Endothelial cell of umbilical vein (primary cell): ENCODE data around the gene ZNF670. TPM values are rescaled to one million over a fixed set of nuclear protein-coding genes. Genes with fewer than 3 reads are reported as not detected.

Experiments
- BruUV-seq: library from RNA; stranded (reverse); fragments of 400-500 nt; replicated peaks from 2 replicates; lab custom pipeline; 2021; lab: Mats Ljungman, UMichigan
- CTCF ChIA-PET: fragments of 300-600, 350-600 bp; sonication (Branson Sonifier 250); formaldehyde crosslinking; loops from one replicate; lab custom pipeline; 2021; ENCODE audit warnings: antibody characterized with exemption, inconsistent platforms; lab: Charles Lee
- POLR2A ChIA-PET: fragments of 300-600, 350-600 bp; sonication (Branson Sonifier 250); formaldehyde crosslinking; loops from one replicate; lab custom pipeline; 2021; ENCODE audit warnings: antibody characterized with exemption, inconsistent platforms; lab: Charles Lee
- DNase-seq: peaks from one replicate; pipeline ENCODE4 v3.0.0-alpha.2; 2011; ENCODE audit warnings: low read depth, low spot score
- FAIRE-seq: peaks from 2 replicates; lab custom pipeline; 2011; peaks lifted over from hg19 to GRCh38; lab: Jason Lieb, UNC
- H2AFZ ChIP-seq: 2 replicates; pipeline ENCODE4 v1.6.0; 2012; ENCODE audit warnings: low read depth, low read length, control low read depth, inconsistent platforms
- H3K27ac ChIP-seq: 2 replicates; pipeline ENCODE4 v1.5.1; 2011; ENCODE audit warnings: low read depth, mild to moderate bottlenecking, control low read depth, low read length, moderate library complexity; ENCODE audit not compliant: insufficient read depth
- H3K27me3 ChIP-seq, 2 experiments: 2 replicates each; pipeline versions ENCODE4 v1.6.0 to v1.6.1; 2011; ENCODE audit warnings: low read length in 2 of 2, mixed read lengths in 1 of 2; ENCODE audit not compliant: control insufficient read depth in 2 of 2, insufficient read depth in 2 of 2
- H3K36me3 ChIP-seq, 2 experiments: 2 replicates in 1 of 2; 3 replicates in 1 of 2; pipeline ENCODE4 v1.5.1; 2011; ENCODE audit warnings: low read length in 2 of 2, mild to moderate bottlenecking in 1 of 2, moderate library complexity in 1 of 2; ENCODE audit not compliant: control insufficient read depth in 2 of 2, insufficient read depth in 2 of 2; ENCODE audit errors: extremely low read depth in 1 of 2
- H3K4me1 ChIP-seq: 3 replicates; pipeline ENCODE4 v1.5.1; 2011; ENCODE audit warnings: mild to moderate bottlenecking, low read length; ENCODE audit not compliant: control insufficient read depth, insufficient read depth; ENCODE audit errors: extremely low read depth
- H3K4me2 ChIP-seq: 2 replicates; pipeline ENCODE4 v1.6.1; 2011; ENCODE audit warnings: low read length, control low read depth, mixed read lengths; ENCODE audit not compliant: insufficient read depth
- H3K4me3 ChIP-seq, 3 experiments: fragments of 200-600 bp in 1 of 3; sonication (generic), shearing (Covaris generic) in 1 of 3; replicated peaks in 1 of 3; 2 replicates each; pipeline ENCODE4 v1.5.1; 2011 to 2016; ENCODE audit warnings: control low read depth in 3 of 3, low read length in 3 of 3, mild to moderate bottlenecking in 2 of 3, inconsistent platforms in 1 of 3, low read depth in 1 of 3, moderate library complexity in 1 of 3; ENCODE audit not compliant: insufficient read depth in 1 of 3
- H3K79me2 ChIP-seq: 2 replicates; pipeline ENCODE4 v1.6.0; 2012; ENCODE audit warnings: low read length, inconsistent platforms; ENCODE audit not compliant: control insufficient read depth, insufficient read depth
- H3K9ac ChIP-seq: replicated peaks from 2 replicates; pipeline ENCODE3; 2011; ENCODE audit warnings: low read length, control low read depth; ENCODE audit not compliant: insufficient read depth; ENCODE audit errors: extremely low read depth
- H3K9me1 ChIP-seq: replicated peaks from 3 replicates; pipeline ENCODE4 v1.6.0; 2011; ENCODE audit warnings: mild to moderate bottlenecking, low read length; ENCODE audit not compliant: control insufficient read depth, insufficient read depth; ENCODE audit errors: extremely low read depth
- H3K9me3 ChIP-seq: replicated peaks from 2 replicates; pipeline ENCODE4 v1.5.1; 2012; ENCODE audit warnings: low read length, inconsistent platforms; ENCODE audit not compliant: control insufficient read depth, insufficient read depth
- H4K20me1 ChIP-seq: replicated peaks from 2 replicates; pipeline ENCODE3; 2011; ENCODE audit warnings: mild to moderate bottlenecking, low read length; ENCODE audit not compliant: control insufficient read depth, insufficient read depth; ENCODE audit errors: extremely low read depth
- CTCF ChIP-seq, 2 donors: IDR thresholded peaks; 1 replicate in 1 of 2; 2 replicates in 1 of 2; pipeline ENCODE4 v1.5.1; 2011; ENCODE audit warnings: low read length in 2 of 2, mild to moderate bottlenecking in 2 of 2, moderate library complexity in 2 of 2, control low read depth in 1 of 2, inconsistent platforms in 1 of 2, low read depth in 1 of 2; ENCODE audit not compliant: insufficient read depth in 1 of 2; ENCODE audit errors: extremely low read depth in 1 of 2
- EZH2 ChIP-seq: IDR thresholded peaks from 2 replicates; pipeline ENCODE4 v1.6.1; 2012; ENCODE audit warnings: borderline replicate concordance, low read depth, mild to moderate bottlenecking, moderate library complexity, low read length, inconsistent platforms; ENCODE audit not compliant: severe bottlenecking
- FOS ChIP-seq: IDR thresholded peaks from 2 replicates; pipeline ENCODE4 v1.6.1; 2011; ENCODE audit warnings: mild to moderate bottlenecking, low read length, moderate library complexity, borderline replicate concordance; ENCODE audit not compliant: insufficient read depth
- GATA2 ChIP-seq: IDR thresholded peaks from 2 replicates; pipeline ENCODE4 v1.7.0; 2011; ENCODE audit warnings: low read depth, mild to moderate bottlenecking, moderate library complexity, mixed read lengths, low read length; ENCODE audit not compliant: insufficient read length, insufficient read depth
- JUN ChIP-seq: IDR thresholded peaks from 2 replicates; pipeline ENCODE4 v1.6.1; 2011; ENCODE audit warnings: borderline replicate concordance, low read depth; ENCODE audit not compliant: insufficient read length, insufficient read depth
- MAX ChIP-seq: IDR thresholded peaks from 2 replicates; pipeline ENCODE4 v1.6.1; 2011; ENCODE audit not compliant: insufficient read depth, insufficient read length
- MYC ChIP-seq: IDR thresholded peaks from one replicate; pipeline ENCODE4 v1.6.1; 2011; ENCODE audit warnings: mild to moderate bottlenecking, low read depth, low read length
- POLR2AphosphoS5 ChIP-seq: IDR thresholded peaks from 2 replicates; pipeline ENCODE4 v1.6.1; 2012; ENCODE audit warnings: low read depth, mild to moderate bottlenecking, control low read depth, low read length, moderate library complexity; ENCODE audit not compliant: insufficient read depth
- dilution Hi-C: fragments of 300-500 bp; cut with MboI; formaldehyde crosslinking; loops from one replicate; pipeline ENCODE4 v1.15.0; 2019; ENCODE audit warnings: low sequenced_read_pairs; ENCODE audit not compliant: extremely low pct_ligation_motif_present
- intact Hi-C: fragments of 100-400 bp; cut with micrococcal nuclease; formaldehyde crosslinking; loops from one replicate; pipeline ENCODE4 v1.10.0; 2022
- polyA plus RNA-seq, 4 experiments: library from polyadenylated mRNA; depleted of rRNA in 3 of 4; stranded (reverse) in 3 of 4; unstranded in 1 of 4; fragments of >200 nt; gene quantifications; 2 replicates each; pipeline versions ENCODE4 v1.2.1 to v1.2.3, GENCODE V29; 2011 to 2012; ENCODE audit warnings: missing spikeins in 1 of 4
- total RNA-seq: library from RNA; stranded (reverse); gene quantifications from 2 replicates; pipeline ENCODE4 v1.2.3, GENCODE V29; 2021

Gene ZNF670
- total and polyA plus RNA-seq, 2 donors (not counting 3 experiments of a cell fraction or from before 2014, with no cell fraction given) = 1.3 to 5.2 TPM

GRCh38 chr1:247060771-247061170 is 17.8 kb downstream of the ZNF670 start:
- CTCF ChIA-PET = interaction anchor here (1.0 kb wide), 1 partner anchor 15 kb away, joined by 3 read pairs; no protein-coding TSS in a partner anchor
- Histone ChIP-seq H3K36me3 (no peaks in the 10 kb centered on the region), H2AFZ (no peak overlapping the region), H3K4me1 (no peaks in the 10 kb centered on the region), H3K9ac (no peak overlapping the region), H3K9me1 (no peaks in the 10 kb centered on the region), H3K9me3 (no peaks in the 10 kb centered on the region), H3K4me2 (no peak overlapping the region), H3K4me3 (no peak overlapping the region), H3K27ac (no peak overlapping the region), H4K20me1 (no peaks in the 10 kb centered on the region), H3K79me2 (peaks cover 25% of the 10 kb centered on the region), H3K27me3 (no peaks in the 10 kb centered on the region)
- no peak for FAIRE-seq
- DNase-seq = no peak
- dilution Hi-C loops = no loop called here
- intact Hi-C loops = no loop called here
- POLR2A ChIA-PET = no interaction called here
- TF ChIP-seq POLR2AphosphoS5 (no peak), MYC (no peak), MAX (no peak), JUN (no peak), CTCF (IDR thresholded peaks at IDR 0.05; ENCODE audit: extremely low read depth in 1 of 2, insufficient read depth in 1 of 2, low read depth in 1 of 2, low read length in 2 of 2) (no peak)
- BruUV-seq = no TSS peak

GRCh38 chr1:247056071-247056470 is 22.5 kb downstream of the ZNF670 start:
- H3K27ac ChIP-seq = no peak overlapping the region
- no peak for FAIRE-seq
- TF ChIP-seq FOS (no peak), EZH2 (no peak), CTCF (IDR thresholded peaks at IDR 0.05; ENCODE audit: extremely low read depth in 1 of 2, insufficient read depth in 1 of 2, low read depth in 1 of 2, low read length in 2 of 2) (no peak), MAX (no peak), MYC (no peak), JUN (no peak), GATA2 (no peak)
- no peaks in the 10 kb centered on the region for H3K9me1 ChIP-seq
- H3K4me1 ChIP-seq = peaks cover 6% of the 10 kb centered on the region
- no peaks in the 10 kb centered on the region for H4K20me1 ChIP-seq
- H3K4me2 ChIP-seq = no peak overlapping the region
- ChIA-PET POLR2A (no interaction called here), CTCF (no interaction called here)
- no TSS peak for BruUV-seq
- H3K79me2 ChIP-seq = peaks cover 17% of the 10 kb centered on the region
- H3K4me3 ChIP-seq = no peak overlapping the region
- no peak for DNase-seq
- H2AFZ ChIP-seq = no peak overlapping the region
- no peaks in the 10 kb centered on the region for H3K9me3 ChIP-seq
- no peaks in the 10 kb centered on the region for H3K27me3 ChIP-seq
- dilution Hi-C loops (no loop called here), intact Hi-C loops (loop anchor here (5.0 kb wide), 1 partner anchor 46 kb away; the partner anchor contains the start of gene ZNF669)
- no peaks in the 10 kb centered on the region for H3K36me3 ChIP-seq
- H3K9ac ChIP-seq = no peak overlapping the region
